ENCODE results near the gene AMOTL2.

AMOTL2 gene

DNA sequence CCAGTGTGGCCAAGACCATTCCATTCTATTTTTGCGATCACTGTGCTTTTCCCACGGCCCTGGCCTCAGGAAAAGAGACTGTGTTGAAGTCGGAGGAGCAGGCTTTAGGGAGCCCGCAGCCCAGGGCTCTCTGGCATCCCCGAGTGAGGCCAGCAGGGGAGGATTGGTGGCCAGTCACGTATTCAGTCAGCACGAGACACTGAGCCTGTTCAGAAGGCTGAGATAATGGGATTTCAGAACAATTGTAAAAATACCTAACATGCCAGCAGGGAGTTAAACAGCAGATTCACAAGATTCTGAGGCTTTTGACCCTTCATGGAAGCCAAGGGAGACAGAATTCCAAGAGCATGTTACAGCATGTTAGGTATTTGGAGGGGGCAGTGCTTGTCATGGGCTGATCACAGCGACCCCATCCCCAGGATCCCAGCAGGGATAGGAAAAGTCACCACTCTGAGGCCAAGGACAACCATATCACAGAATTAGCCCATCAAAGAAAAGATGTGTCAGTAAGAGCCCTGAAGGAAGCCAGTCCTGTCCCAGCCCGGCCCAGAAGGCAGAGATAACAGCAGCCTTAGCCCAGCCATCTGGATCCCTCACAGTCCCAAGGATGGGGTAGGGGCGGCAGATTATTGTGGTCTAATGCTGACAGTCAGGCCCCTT is 40.6 kb downstream of the AMOTL2 start:
- no peak for DNase-seq (ENCODE audit: low read depth)

DNA sequence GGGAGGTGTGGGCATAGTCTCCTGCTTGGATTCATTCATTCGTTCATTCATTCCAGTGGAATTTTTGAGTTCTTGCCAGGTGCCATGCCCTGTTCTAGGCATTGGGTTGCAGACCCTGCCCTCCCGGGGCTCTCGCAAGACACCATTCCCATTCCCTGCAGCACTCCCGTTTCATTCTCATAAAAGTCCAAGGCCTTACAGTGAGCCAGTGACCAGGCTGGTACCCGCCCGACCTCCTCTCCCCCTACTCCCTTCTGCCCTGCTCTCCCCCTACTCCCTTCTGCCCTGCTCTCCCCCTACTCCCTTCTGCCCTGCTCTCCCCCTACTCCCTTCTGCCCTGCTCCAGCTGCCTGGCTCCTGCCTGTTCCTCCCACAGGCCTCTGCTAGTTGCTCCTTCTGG is 41.9 kb downstream of the AMOTL2 start:
- no peak for DNase-seq (ENCODE audit: low read depth)

DNA sequence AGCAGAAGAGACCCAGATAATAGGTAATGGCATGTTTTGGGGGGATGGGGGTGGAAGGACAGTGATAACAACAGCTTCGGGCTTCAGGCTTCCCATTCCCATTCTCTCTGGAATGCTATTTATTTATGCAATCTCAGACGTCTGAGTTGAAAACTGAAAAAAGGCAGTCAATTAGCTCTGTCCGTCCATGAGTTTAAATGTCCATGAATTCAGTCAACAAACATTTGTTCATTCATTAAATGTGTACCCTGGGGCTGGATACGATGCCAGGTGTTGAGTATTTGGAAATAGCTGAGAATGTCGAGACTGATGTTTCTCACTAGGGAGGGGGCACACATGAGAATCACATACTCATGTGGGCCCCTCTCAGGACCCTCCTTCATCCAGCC is 42.4 kb downstream of the AMOTL2 start:
- DNase-seq (ENCODE audit: low read depth), result no peak

DNA sequence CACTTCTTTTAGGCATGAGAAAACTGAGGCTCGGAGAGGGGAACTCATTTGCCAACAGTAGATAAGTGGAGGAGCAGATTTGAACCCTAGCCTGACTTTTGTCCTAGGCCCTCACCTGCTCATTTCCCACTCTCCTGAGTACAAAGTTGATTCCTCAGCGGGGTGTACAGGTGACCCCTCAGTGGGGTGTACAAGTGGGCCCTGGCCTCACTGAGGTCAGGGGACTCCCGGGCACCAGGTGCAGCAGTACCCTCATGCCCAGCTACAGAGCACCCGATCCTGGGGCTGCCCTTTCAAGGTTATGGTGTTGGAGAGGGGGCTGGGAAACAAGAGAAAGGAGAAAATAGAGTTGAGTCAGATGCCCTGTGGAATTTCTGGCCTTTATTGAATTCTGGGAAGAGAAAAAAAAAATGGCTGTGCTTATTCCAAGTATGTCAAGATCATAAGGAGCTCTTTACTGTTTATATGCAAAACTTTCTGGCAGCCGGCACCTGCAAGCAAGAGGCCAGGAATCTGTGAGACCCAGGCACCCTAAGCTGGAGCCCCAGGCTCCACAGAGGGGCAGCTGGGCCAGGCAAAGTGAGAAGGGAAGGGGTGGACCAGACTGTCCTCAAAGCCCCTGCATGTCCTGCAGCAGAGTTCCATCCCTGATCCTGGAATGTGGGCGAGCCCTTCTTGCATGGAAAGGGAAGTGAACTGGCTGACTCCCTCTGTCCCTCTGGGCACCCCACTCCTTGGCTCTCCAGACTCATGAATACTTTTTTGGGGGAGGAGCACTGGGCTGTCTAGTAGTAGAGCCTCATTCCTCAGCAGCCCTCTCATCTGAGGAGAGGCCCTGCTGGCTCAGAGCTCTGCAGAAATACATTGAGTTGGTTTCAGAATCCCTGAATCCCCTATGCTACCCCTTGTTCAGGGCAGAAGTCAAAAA is 43.1 kb downstream of the AMOTL2 start:
- DNase-seq (ENCODE audit: low read depth), result no peak

DNA sequence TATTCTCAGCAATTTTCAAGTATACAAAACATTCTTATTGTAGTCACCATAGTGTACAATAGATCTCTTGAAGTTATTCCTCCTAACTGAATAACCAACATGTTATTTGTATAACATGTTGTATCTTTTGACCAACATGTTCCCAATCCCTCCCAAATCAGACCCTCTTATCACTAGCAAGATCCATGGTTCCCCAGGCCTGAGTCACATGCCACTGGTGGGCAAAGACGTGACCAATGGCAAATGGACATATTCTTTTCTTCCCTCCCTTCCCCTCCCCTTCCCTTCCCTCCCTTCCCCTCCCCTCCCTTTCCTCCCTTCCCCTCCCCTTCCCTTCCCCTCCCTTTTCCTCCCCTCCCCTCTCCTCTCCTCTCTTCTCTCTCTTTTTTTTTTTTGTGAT is 45.4 kb downstream of the AMOTL2 start:
- DNase-seq (ENCODE audit: low read depth), result no peak

DNA sequence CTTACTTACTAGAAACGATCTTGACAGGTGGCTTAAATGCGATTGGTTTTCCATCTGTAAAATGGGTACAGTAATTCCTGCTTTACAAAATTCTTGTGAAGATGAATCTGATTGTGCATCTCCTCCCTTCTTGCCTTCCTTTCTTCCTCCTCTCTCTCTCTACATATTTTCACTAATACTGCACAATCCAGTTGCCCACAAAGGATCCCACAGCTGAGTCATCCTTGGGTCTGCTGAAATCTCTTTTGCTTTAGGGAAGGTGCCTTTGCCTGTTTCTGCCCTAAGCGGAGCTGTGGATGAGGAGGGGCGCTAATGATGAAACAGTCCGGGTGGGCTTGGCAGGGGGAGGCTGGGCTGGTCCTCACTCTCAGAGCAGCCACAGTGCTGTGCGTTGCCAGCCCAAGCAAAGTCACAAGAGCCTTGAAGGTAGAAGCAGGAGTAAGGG is 46.1 kb downstream of the AMOTL2 start:
- DNase-seq (ENCODE audit: low read depth), result no peak

DNA sequence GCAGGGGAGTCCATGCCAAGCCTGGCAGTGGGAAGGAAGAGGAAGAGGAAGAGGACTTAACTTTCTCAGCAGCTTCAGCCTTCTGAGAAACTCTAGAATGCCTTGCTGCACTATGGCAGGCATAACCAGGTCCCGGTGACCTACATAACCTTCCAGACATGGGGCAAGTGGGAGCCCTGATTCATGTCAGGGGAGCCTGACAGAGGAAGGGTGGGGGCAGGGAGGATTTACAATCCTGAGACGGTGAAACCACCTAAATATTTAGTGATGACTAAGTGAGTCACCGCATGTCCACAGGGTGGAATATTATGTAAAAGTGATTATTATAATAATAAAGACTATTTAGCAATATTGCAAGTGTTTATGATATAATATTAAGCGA is 46.7 kb downstream of the AMOTL2 start:
- DNase-seq (ENCODE audit: low read depth), result no peak

DNA sequence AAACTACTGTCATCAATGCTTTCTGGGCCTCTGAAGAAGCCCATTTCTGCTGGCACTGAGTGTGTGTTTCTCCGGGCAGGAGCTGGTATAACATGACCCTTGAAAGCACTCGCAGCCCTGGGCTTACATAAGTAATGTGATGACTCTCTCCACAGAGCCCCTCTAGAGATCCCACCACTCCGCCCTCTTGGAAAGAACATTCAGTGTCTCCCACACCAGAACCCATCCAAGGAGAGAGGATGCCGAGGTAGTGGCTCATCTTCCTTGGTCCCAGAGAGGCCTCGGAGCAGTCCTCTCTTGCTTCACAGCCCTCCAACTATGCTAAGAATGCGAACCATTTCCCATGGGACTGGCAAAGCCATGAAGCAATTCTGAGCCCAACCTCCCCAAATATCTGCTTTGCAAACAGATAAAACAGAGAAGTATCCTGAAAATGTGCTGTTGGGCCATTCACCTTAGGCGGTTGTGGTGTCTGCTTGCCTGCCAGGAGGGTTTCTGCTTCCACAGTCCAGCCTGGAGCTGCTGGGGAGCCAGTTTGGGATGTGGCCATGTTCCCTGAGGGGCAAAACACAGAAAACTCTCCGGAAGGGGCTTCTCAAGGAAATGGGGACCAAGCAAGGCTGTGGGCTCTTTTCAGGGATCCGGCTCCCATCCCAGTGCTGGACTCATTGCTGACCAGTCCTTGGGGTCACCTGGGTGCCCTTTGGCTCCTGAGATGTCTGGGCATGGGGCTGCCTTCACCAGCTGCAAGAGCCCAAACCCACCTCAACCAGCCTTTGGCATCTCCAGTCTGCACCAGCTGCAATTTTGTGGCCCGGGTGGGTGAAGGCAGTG is 47.3 kb downstream of the AMOTL2 start:
- no peak for DNase-seq (ENCODE audit: low read depth)

DNA sequence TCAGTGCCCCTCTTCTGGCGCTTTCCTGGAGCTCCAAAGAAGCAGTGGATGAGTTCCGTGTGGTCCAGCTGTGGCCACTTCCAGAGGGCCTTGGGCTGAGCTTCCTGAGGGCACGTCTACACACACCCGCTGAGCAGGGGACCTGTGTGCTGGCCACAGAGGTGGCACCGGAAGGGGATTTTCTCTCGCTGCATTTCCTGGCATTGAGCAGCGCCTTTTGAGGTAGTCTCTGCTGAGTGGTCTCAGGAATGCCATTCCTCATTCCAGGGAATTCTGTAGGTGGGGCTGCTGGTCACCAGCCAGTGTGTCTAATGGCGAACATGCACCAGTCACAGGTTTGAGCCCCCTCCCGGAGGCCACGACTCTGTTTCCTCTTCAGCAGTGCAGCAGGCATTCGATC is 48.1 kb downstream of the AMOTL2 start:
- DNase-seq (ENCODE audit: low read depth), result no peak

DNA sequence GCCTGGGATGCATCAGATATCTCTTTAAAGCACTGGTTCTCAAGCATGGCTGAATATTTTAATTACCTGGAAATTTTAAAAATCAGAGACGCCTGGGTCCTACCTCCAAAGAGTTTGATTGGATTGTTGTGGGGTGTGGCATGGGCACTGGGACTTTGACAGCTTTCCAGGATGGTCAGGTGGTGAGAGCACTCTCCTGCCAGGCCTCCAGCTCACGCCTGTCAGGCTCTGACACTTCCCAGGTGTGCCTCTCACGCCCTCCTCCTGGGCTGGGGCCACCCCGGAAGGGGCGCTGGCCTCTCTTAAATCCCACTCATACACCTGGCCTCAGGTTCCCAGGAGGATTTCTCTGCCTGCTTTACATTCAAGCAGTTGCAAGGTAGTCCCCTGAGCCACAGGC is 48.5 kb downstream of the AMOTL2 start:
- DNase-seq (ENCODE audit: low read depth), result no peak

DNA sequence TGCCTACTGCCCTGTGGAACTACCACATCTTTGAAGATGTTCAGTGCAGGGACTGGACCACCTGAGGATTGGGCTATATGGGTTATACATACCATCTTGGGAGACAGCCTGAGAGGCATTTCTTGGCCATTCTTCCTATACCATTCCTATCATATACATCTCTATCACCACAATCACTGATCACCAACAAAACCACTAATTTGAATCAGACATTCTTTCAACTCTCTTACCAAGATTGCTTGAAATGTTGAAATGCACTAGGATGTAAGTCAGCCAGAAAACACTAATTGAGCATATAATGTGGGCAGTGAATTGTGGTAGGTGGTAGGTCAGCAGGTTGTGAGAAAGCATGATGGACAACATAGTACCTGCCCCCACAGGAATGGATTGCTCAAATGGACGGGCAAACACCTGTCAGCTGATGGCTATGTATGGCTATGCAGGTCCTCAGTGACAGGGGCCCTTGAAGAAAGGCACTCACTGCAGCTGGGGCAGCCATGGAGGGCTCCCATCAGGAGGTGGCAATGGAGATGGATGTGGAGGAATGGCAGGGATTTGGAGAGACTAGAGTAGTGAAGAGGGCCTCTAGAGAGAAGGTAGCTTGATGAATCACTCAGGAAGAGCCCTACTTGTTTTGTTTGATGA is 49.1 kb downstream of the AMOTL2 start:
- DNase-seq (ENCODE audit: low read depth), result no peak

DNA sequence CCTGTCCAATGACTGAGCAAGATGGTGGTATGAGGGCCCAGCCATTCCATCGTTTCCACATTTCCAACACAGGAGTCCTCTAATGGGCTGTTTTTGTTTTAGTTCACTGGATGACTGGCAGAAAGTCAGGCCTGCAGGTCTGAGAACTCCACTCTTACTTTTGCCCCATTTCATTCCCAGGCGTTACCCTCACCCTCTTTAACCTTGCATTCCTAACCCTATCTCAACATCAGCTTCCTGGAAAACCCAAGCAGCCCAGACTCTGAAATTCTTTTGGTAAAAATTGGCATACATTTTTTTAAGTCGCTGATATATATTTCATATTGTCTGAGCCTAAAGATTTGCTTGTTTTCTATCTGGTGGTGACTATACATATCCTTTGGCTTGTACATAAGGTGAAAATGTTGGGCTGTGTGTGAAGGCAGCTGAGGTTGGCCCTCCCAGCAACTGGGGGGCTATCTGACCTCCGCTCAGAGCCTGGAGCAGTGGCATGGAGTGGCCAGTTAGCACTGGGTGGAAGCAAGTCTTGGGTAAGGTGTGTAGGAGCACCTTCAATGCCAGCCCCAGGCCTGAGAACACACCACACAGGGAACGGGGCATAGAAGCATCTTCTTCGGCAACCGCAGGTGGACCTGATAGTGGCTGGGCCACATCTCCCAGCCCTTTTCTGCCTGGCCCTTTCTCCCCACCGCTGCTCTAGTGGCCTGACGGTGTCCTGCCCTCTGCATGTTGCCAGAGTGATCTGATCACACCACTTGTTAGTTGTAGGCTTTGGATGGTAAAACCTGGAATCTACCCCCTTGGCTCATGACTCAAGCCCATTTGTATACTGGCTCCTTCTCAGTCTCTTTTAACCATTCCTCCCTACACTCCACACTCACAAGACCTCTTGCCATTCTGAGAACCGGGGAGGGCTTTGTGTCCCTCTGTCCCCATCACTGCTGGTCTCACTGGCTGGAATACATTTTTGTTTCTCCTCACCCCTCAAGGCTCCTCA is 50.0 kb downstream of the AMOTL2 start:
- DNase-seq (ENCODE audit: low read depth), result no peak

DNA sequence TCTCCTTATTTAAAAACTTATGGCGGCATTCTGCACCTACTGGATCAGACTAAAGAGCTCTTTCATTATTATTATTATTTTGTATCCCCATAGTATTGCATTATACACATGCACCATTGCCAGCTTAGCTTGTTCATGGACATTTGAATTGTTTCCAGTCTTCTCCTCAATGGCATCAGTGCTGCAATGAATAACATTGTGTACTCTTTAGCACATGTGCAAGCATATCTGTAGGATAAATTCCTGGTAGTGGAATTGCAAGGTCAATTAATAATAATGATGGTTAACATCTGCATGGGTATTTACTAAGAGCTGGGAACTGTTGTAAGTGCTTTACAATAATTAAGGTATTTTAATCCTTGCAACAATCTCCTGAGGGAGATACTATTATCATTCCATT is 52.0 kb downstream of the AMOTL2 start:
- DNase-seq (ENCODE audit: low read depth), result no peak

DNA sequence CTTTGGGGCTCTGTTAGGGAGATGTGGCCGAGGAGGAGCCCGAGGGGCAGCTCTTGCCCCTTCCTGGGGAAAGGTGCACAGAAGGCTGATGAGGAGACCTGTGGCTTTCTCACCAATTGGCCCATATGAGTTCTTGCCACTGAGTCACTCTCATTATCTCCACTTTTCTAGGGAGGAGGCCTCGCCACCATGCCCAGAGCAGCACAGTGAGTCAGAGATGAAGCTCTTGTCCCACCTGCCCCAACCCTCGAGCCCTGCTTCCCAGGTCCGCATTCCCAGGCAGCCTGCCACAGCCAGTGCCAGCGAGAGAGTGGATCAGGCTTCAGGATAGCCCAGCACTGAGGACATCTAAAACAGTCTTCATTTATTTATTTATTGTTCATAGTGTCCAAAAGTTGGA is 53.5 kb downstream of the AMOTL2 start:
- no peak for DNase-seq (ENCODE audit: low read depth)

DNA sequence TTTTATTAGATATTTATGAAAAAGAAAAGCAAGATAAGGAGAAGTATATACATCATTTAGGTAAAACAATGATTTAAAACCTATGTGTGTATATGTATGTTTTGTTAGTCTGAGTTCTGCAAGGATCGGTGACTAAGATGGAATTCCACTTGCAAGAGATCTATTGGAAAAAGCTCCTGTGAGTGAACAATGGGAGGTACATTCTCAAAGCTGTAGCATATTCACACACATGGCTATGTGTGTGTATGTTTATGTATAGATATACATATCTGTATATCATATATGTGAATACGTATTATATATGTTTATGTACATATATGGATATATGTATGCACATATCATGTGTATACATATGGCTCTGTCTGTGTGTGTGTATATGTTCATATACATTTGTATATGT is 54.3 kb downstream of the AMOTL2 start:
- no peak for DNase-seq (ENCODE audit: low read depth)

DNA sequence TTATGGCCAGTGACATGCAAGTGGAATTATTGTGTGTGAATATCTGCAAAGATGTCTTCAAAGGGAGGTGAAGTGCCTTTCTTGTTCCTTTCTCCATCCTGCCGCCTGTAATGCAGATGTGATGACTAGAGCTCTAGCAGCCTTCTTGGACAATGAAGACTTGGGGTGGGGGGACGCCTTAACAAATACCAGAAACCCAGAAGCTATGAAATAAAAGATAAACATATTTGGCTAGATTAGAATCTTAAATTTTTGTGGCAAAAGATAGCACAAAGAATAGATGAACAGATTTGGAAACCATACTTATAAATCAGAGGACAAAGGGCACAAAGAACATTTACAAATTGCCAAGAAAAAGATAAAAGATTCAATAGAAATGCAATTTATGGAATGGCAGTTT is 56.1 kb downstream of the AMOTL2 start:
- no peak for DNase-seq (ENCODE audit: low read depth)

DNA sequence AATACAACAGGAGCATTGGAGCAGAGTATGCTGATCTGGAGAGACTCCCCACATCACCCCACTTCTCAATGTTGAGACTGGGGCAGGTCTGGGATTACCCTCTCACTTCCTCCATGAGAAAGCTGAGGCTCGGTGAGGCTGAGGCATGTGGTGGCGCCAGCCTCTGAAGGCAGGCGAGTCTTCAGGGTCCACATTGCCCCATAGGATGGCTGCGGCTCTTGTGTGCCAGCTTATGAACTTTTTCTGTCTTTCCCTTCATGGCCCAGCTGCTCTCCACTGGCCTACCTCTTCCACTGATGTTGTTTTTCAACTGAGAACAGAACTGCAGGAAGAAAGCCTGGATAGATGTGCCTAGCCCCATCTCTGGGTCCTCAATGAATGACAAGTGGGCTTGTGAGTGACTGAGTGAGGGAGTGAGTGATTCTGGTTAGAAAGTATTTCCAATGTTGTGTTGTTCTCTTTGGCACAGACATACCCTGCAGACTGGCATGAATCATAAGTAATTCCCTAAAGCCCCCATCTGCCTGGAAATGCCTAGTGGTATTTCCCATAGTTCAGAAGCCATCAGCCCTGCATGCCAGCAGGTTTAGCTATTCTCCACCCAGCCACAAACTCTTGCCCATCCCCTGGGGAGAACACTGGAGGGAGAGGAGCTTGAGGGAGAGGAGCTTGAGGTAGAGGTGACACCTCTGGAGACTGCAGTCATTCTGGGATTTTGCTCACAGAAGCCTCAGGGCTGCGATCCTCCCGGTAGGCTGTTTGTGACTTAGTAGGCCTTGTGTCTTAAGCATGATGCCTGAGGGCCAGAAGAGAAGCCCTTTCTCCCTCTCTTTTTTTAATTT is 56.9 kb downstream of the AMOTL2 start:
- no peak for DNase-seq (ENCODE audit: low read depth)

DNA sequence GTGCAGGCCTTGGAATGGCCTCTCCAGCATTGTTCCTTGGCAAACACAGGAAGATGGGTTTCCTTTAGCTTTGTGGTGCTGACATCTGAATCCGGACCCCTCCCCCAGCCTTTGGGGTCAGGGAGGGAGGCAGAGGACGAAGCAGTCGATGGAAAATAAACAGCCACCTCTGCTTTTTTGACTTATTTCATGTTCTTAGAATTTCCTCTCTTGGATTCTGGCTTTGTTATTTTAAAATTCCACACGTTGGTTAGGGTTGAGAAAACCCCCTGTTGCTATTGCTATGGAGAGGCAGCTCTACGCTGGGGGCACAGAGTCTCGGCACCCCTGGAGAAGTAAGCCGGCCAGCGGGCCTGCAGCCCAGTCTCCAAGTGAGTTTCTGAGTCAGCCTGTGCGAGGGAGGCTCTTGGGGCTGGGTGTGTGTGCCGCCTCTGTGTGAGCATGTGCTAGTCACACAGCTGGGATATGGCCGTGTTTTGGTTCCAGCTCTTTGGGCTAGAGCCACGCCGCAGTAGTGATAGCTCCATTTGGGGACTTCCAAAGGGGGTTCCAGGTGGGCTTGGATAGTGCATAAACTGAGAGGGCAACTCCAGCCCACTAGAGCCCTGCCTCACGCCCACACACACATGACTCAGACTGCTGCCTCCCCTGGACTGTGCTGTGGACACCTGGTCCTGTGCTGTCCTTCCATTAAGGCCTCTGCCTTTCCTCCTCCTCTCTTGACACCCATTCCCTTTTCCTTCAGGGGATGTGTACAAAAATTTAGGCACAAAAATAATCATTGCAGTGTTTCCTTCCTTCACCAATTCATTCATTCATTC is 58.8 kb downstream of the AMOTL2 start:
- no peak for DNase-seq (ENCODE audit: low read depth)

All from activated T-cell treated with anti-CD3 and anti-CD28 coated beads for 24 hours (primary cell).